Thyroid gland (tissue), 4 donors: ENCODE measurements around the gene RBM23. TPM values are rescaled to one million over a fixed set of nuclear protein-coding genes. Genes with fewer than 3 reads are reported as not detected.

ENCODE experiments used
- DNase-seq, 2 donors: peaks; one replicate each; pipeline ENCODE4 v3.0.0-alpha.2; 2019
- H3K27ac ChIP-seq, 3 donors: fragments of 200-600 bp; sonication (generic); 1 replicate in 2 of 3; 2 replicates in 1 of 3; pipeline ENCODE4 v1.5.1; 2016 to 2019; ENCODE audit warnings: mild to moderate bottlenecking in 1 of 3, moderate library complexity in 1 of 3
- H3K27me3 ChIP-seq: fragments of 200-600 bp; sonication (generic); one replicate; pipeline ENCODE4 v1.5.1; 2019
- H3K36me3 ChIP-seq, 2 donors: fragments of 200-600 bp; sonication (generic); one replicate each; pipeline ENCODE4 v1.5.1; 2016 to 2019
- H3K4me1 ChIP-seq, 2 donors: fragments of 200-600 bp; sonication (generic); one replicate each; pipeline ENCODE4 v1.5.1; 2017 to 2019
- H3K4me3 ChIP-seq, 3 donors: fragments of 200-600 bp; sonication (generic); replicated peaks in 1 of 3; 1 replicate in 2 of 3; 2 replicates in 1 of 3; pipeline ENCODE4 v1.5.1; 2016; ENCODE audit warnings: mild to moderate bottlenecking in 1 of 3
- H3K9me3 ChIP-seq: fragments of 200-600 bp; sonication (generic); one replicate; pipeline ENCODE4 v1.5.1; 2017
- CTCF ChIP-seq, 6 experiments: fragments of 200-600 bp in 3 of 6; fragments of 450-650 bp in 3 of 6; sonication (generic) in 3 of 6; IDR thresholded peaks; one replicate each; pipeline ENCODE4 v1.5.1; 2016 to 2019; ENCODE audit warnings: antibody characterized with exemption in 6 of 6, mild to moderate bottlenecking in 2 of 6, inconsistent platforms in 1 of 6, moderate library complexity in 1 of 6
- POLR2A ChIP-seq, 2 donors: fragments of 450-650 bp; IDR thresholded peaks; one replicate each; pipeline ENCODE4 v1.6.1; 2017; ENCODE audit warnings: antibody characterized with exemption in 2 of 2, mild to moderate bottlenecking in 2 of 2, moderate library complexity in 1 of 2
- WGBS, 2 donors: methylation state at CpG; one replicate each; pipeline ENCODE4 v1.1.5; 2017; 5-methylcytosine and 5-hydroxymethylcytosine counted together
- intact Hi-C: fragments of 100-400 bp; cut with DNase I; formaldehyde crosslinking; loops from one replicate; pipeline ENCODE4 v1.15.1; 2023
- total RNA-seq, 4 donors: library from RNA; depleted of rRNA; stranded (reverse); fragments of >200 nt; gene quantifications; one replicate each; pipeline ENCODE4 v1.2.3, GENCODE V29; 2016

The RBM23 gene
- total RNA-seq, 4 donors from 2014 or later, result 157 to 1,409 (median 683) TPM

DNA sequence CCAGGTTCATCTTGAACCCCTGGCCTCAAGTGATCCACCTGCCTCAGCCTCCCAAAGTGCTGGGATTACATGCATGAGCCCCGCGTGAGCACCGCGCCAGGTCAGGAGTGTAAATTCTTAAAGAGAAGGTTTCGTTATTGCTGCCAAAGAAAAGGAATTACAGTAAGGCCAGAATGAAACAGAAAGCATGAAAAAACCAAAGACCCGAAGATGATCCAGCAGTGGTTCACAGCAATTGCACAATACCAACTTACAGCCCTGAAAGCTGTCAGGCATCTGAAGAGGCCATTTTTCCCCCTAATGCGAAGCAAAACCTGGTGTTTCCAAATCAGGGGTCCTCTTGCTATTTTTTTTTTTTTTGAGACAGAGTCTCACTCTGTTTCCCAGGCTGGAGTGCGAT, 10.3 kb downstream of the RBM23 start:
- intact Hi-C loops, result no loop called here

DNA sequence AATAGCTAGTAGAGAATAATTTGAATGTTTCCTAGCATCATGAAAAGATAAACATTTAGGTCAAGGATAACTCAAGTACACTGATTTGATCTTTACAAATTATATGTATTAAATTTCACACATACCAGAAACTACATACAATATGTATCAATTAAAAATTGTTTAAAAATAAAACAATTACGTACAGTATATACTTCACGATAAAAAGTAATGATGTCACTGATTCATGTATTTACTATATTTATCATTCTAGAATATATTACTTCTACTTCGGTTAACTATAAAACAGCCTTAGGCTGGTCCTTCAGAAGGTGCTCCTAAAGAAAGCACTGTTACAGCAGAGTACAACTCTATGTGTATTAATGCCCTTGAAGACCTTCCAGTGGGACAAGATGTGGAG, 11.5 kb downstream of the RBM23 start:
- TF ChIP-seq POLR2A (IDR thresholded peaks at IDR 0.05) (no peak), CTCF (IDR thresholded peaks at IDR 0.05) (no peak)
- Histone ChIP-seq H3K36me3 (peaks cover 69 to 74% of the 10 kb centered on the region in 2 donors), H3K4me1 (no peaks in the 10 kb centered on the region), H3K27ac (no peak overlapping the region), H3K27me3 (no peaks in the 10 kb centered on the region), H3K4me3 (no peak overlapping the region), H3K9me3 (no peaks in the 10 kb centered on the region)
- DNase-seq, result no peak
- 96% methylated on average over 3 of the region's 3 CpGs for WGBS, 2 donors
- intact Hi-C loops, result no loop called here

More for the DNA sequence above, 10.3 kb downstream of the RBM23 start:
- Histone ChIP-seq H3K9me3 (no peaks in the 10 kb centered on the region), H3K27ac (no peak overlapping the region), H3K27me3 (no peaks in the 10 kb centered on the region), H3K4me1 (no peaks in the 10 kb centered on the region), H3K4me3 (no peak overlapping the region), H3K36me3 (peaks cover 60 to 65% of the 10 kb centered on the region in 2 donors)
- no peak for DNase-seq
- TF ChIP-seq POLR2A (IDR thresholded peaks at IDR 0.05) (no peak), CTCF (IDR thresholded peaks at IDR 0.05) (no peak)
- 92 to 95% methylated on average over 8 of the region's 8 CpGs for WGBS, 2 donors

GRCh38 chr14:22906073-22906472, 12.9 kb downstream of the RBM23 start:
- Histone ChIP-seq H3K27ac (no peak overlapping the region), H3K4me3 (no peak overlapping the region), H3K4me1 (no peaks in the 10 kb centered on the region), H3K27me3 (no peaks in the 10 kb centered on the region), H3K9me3 (no peaks in the 10 kb centered on the region), H3K36me3 (peaks cover 81 to 85% of the 10 kb centered on the region in 2 donors)
- no peak for DNase-seq
- intact Hi-C loops, result no loop called here
- WGBS, 2 donors, result 94 to 96% methylated on average over 20 of the region's 20 CpGs
- TF ChIP-seq POLR2A (IDR thresholded peaks at IDR 0.05) (no peak), CTCF (IDR thresholded peaks at IDR 0.05) (no peak)

- Histone ChIP-seq H3K4me1 (no peaks in the 10 kb centered on the region), H3K9me3 (no peaks in the 10 kb centered on the region), H3K27me3 (no peaks in the 10 kb centered on the region), H3K36me3 (peaks cover 86 to 90% of the 10 kb centered on the region in 2 donors), H3K27ac (no peak overlapping the region), H3K4me3 (no peak overlapping the region)
- intact Hi-C loops, result no loop called here
- no peak for DNase-seq
- 91 to 93% methylated on average over 4 of the region's 4 CpGs for WGBS, 2 donors
- no peak for TF ChIP-seq POLR2A (IDR thresholded peaks at IDR 0.05)
- no peak for TF ChIP-seq CTCF (IDR thresholded peaks at IDR 0.05)
These were observed 13.3 kb downstream of the RBM23 start for GRCh38 chr14:22905627-22906026.

- whole genome bisulfite sequencing, 2 donors, result 95 to 96% methylated on average over 2 of the region's 2 CpGs
- H3K36me3 ChIP-seq, result peaks cover 77 to 80% of the 10 kb centered on the region in 2 donors
- H3K27me3 ChIP-seq, result no peaks in the 10 kb centered on the region
- TF ChIP-seq CTCF (IDR thresholded peaks at IDR 0.05), result no peak
- TF ChIP-seq POLR2A (IDR thresholded peaks at IDR 0.05), result no peak
- no peak for DNase-seq
- H3K27ac ChIP-seq, result no peak overlapping the region
- intact Hi-C loops, result no loop called here
- no peak overlapping the region for H3K4me3 ChIP-seq
- H3K4me1 ChIP-seq, result peaks cover 4 to 8% of the 10 kb centered on the region in 2 donors
- no peaks in the 10 kb centered on the region for H3K9me3 ChIP-seq
These were observed 15.2 kb downstream of the RBM23 start for GRCh38 chr14:22903742-22904087.
